ENCODE measurements around the gene EXOC3L1.

EXOC3L1 gene

GRCh38 chr16:67202956-67203493, 13.1 kb upstream of the EXOC3L1 start:
- Histone ChIP-seq H3K4me3 (replicated peaks; ENCODE audit: insufficient read depth, low read length) (no peak overlapping the region), H3K27me3 (ENCODE audit: insufficient read depth, poor library complexity, severe bottlenecking) (no peaks in the 10 kb centered on the region), H3K27ac (replicated peaks) (no peak overlapping the region)
- TF ChIP-seq GABPA (IDR thresholded peaks at IDR 0.05; ENCODE audit: low read depth) (no peak), REST (IDR thresholded peaks at IDR 0.05; ENCODE audit: insufficient replicate concordance, low read depth) (no peak), POLR2AphosphoS5 (IDR thresholded peaks at IDR 0.05; ENCODE audit: low read depth) (no peak), SPI1 (IDR thresholded peaks at IDR 0.05; ENCODE audit: borderline replicate concordance, low read depth) (no peak), CTCF (IDR thresholded peaks at IDR 0.05; ENCODE audit: insufficient read depth, low read length) (no peak)
- DNase-seq (ENCODE audit: low read depth in 1 of 2, low spot score in 1 of 2): no peak

- Histone ChIP-seq H3K4me3 (replicated peaks; ENCODE audit: insufficient read depth, low read length) (no peak overlapping the region), H3K27ac (replicated peaks) (no peak overlapping the region), H3K27me3 (ENCODE audit: insufficient read depth, poor library complexity, severe bottlenecking) (no peaks in the 10 kb centered on the region)
- no peak for DNase-seq (ENCODE audit: low read depth in 1 of 2, low spot score in 1 of 2)
- TF ChIP-seq CTCF (IDR thresholded peaks at IDR 0.05; ENCODE audit: insufficient read depth, low read length): no peak
- TF ChIP-seq GABPA (IDR thresholded peaks at IDR 0.05; ENCODE audit: low read depth): no peak
- TF ChIP-seq REST (IDR thresholded peaks at IDR 0.05; ENCODE audit: insufficient replicate concordance, low read depth): no peak
- TF ChIP-seq POLR2AphosphoS5 (IDR thresholded peaks at IDR 0.05; ENCODE audit: low read depth): no peak
- TF ChIP-seq SPI1 (IDR thresholded peaks at IDR 0.05; ENCODE audit: borderline replicate concordance, low read depth): no peak
Measured at GRCh38 chr16:67202426-67202825, 12.5 kb upstream of the EXOC3L1 start.

- TF ChIP-seq SPI1 (IDR thresholded peaks at IDR 0.05; ENCODE audit: borderline replicate concordance, low read depth) (no peak), REST (IDR thresholded peaks at IDR 0.05; ENCODE audit: insufficient replicate concordance, low read depth) (no peak), GABPA (IDR thresholded peaks at IDR 0.05; ENCODE audit: low read depth) (no peak), POLR2AphosphoS5 (IDR thresholded peaks at IDR 0.05; ENCODE audit: low read depth) (no peak), CTCF (IDR thresholded peaks at IDR 0.05; ENCODE audit: insufficient read depth, low read length) (no peak)
- no peak overlapping the region for H3K27ac ChIP-seq (replicated peaks)
- DNase-seq (ENCODE audit: low read depth in 1 of 2, low spot score in 1 of 2): no peak
- H3K27me3 ChIP-seq (ENCODE audit: insufficient read depth, poor library complexity, severe bottlenecking): no peaks in the 10 kb centered on the region
- no peak overlapping the region for H3K4me3 ChIP-seq (replicated peaks; ENCODE audit: insufficient read depth, low read length)
Measured at GRCh38 chr16:67201411-67202345, 11.7 kb upstream of the EXOC3L1 start.

All from HL-60 (cell line).